WTC11 (cell line): ENCODE measurements around the gene AKR7A2. TPM values are rescaled to one million over a fixed set of nuclear protein-coding genes. Genes with fewer than 3 reads are reported as not detected.

Source experiments
- ATAC-seq: fragments of 200-7000 bp; cut with Tn5 transposase; 2 replicates; pipeline ENCODE4 v1.10.0; 2021; ENCODE audit warnings: mild to moderate bottlenecking, moderate library complexity
- CTCF ChIA-PET: fragments of 300-600 bp; sonication (Branson Sonifier 250); formaldehyde crosslinking; loops from one replicate; lab custom pipeline; 2021; ENCODE audit warnings: antibody characterized with exemption; lab: Charles Lee
- POLR2A ChIA-PET: fragments of 350-600 bp; sonication (Branson Sonifier 250); formaldehyde crosslinking; loops from one replicate; lab custom pipeline; 2021; ENCODE audit warnings: antibody characterized with exemption; lab: Charles Lee
- DNase-seq: peaks from one replicate; pipeline ENCODE4 v3.0.0; 2021; ENCODE audit warnings: low spot score
- H3K27ac Mint-ChIP-seq: 2 replicates; pipeline ENCODE4 v1.8.0; 2021; ENCODE audit warnings: mixed read lengths
- H3K27me3 Mint-ChIP-seq: 2 replicates; pipeline ENCODE4 v1.8.0; 2021; ENCODE audit warnings: low read depth, mild to moderate bottlenecking, moderate library complexity, mixed read lengths
- H3K36me3 Mint-ChIP-seq: 2 replicates; pipeline ENCODE4 v1.8.0; 2021; ENCODE audit warnings: mixed read lengths
- H3K4me1 Mint-ChIP-seq: 2 replicates; pipeline ENCODE4 v1.8.0; 2022; ENCODE audit warnings: mixed read lengths
- H3K4me3 Mint-ChIP-seq: 2 replicates; pipeline ENCODE4 v1.8.0; 2021; ENCODE audit warnings: mild to moderate bottlenecking, moderate library complexity, mixed read lengths
- H3K9me3 Mint-ChIP-seq: 2 replicates; pipeline ENCODE4 v1.8.0; 2021; ENCODE audit warnings: mixed read lengths
- AR ChIP-seq: fragments of 250-450 bp; sonication (Bioruptor Pico); IDR thresholded peaks from 2 replicates; pipeline ENCODE4 v1.9.0; 2021; ENCODE audit warnings: mild to moderate bottlenecking
- E2F5 ChIP-seq: sonication (generic); formaldehyde crosslinking; IDR thresholded peaks from 2 replicates; pipeline ENCODE4 v1.8.1; 2022; ENCODE audit warnings: mild to moderate bottlenecking, moderate library complexity, missing genetic modification reagents
- GABPB1 ChIP-seq: sonication (generic); formaldehyde crosslinking; IDR thresholded peaks from 2 replicates; pipeline ENCODE4 v1.8.1; 2023; ENCODE audit warnings: mild to moderate bottlenecking, missing genetic modification reagents
- GRHL2 ChIP-seq: fragments of 250-450 bp; sonication (Bioruptor Pico); IDR thresholded peaks from 2 replicates; pipeline ENCODE4 v1.8.0; 2022; ENCODE audit warnings: mild to moderate bottlenecking, moderate library complexity; ENCODE audit not compliant: insufficient replicate concordance, severe bottlenecking
- JAZF1 ChIP-seq: fragments of 250-450 bp; sonication (Bioruptor Pico); IDR thresholded peaks from 2 replicates; pipeline ENCODE4 v1.9.0; 2021; ENCODE audit warnings: moderate library complexity, mild to moderate bottlenecking, inconsistent platforms
- MXD4 ChIP-seq: fragments of 250-450 bp; sonication (Bioruptor Pico); IDR thresholded peaks from 2 replicates; pipeline ENCODE4 v1.8.0; 2021; ENCODE audit warnings: mild to moderate bottlenecking, moderate library complexity, borderline replicate concordance
- SMAD3 ChIP-seq: sonication (generic); formaldehyde crosslinking; IDR thresholded peaks from 2 replicates; pipeline ENCODE4 v1.8.0; 2022; ENCODE audit warnings: missing genetic modification reagents, mild to moderate bottlenecking, borderline replicate concordance
- SMAD4 ChIP-seq: sonication (generic); formaldehyde crosslinking; IDR thresholded peaks from 2 replicates; pipeline ENCODE4 v1.8.0; 2022; ENCODE audit warnings: mild to moderate bottlenecking, missing genetic modification reagents
- USF1 ChIP-seq: sonication (generic); formaldehyde crosslinking; IDR thresholded peaks from 2 replicates; pipeline ENCODE4 v1.8.0; 2022; ENCODE audit warnings: mild to moderate bottlenecking, missing genetic modification reagents
- USF2 ChIP-seq: sonication (generic); formaldehyde crosslinking; IDR thresholded peaks from 2 replicates; pipeline ENCODE4 v1.8.1; 2023; ENCODE audit warnings: mild to moderate bottlenecking, missing genetic modification reagents, moderate library complexity
- ZNF121 ChIP-seq: sonication (generic); formaldehyde crosslinking; IDR thresholded peaks from 2 replicates; pipeline ENCODE4 v1.8.0; 2023; ENCODE audit warnings: missing genetic modification reagents
- ZNF138 ChIP-seq: sonication (generic); formaldehyde crosslinking; conservative IDR thresholded peaks from 2 replicates; pipeline ENCODE4 v1.8.1; 2022; ENCODE audit warnings: mild to moderate bottlenecking, moderate library complexity, missing genetic modification reagents
- ZNF219 ChIP-seq: sonication (generic); formaldehyde crosslinking; IDR thresholded peaks from 2 replicates; pipeline ENCODE4 v1.8.0; 2023; ENCODE audit warnings: missing genetic modification reagents, mild to moderate bottlenecking, borderline replicate concordance
- ZNF317 ChIP-seq: sonication (generic); formaldehyde crosslinking; IDR thresholded peaks from 2 replicates; pipeline ENCODE4 v1.8.1; 2023; ENCODE audit warnings: low read depth, mild to moderate bottlenecking, moderate library complexity, missing genetic modification reagents, borderline replicate concordance
- ZNF532 ChIP-seq: fragments of 250-450 bp; sonication (Bioruptor Pico); IDR thresholded peaks from 2 replicates; pipeline ENCODE4 v1.9.0; 2021; ENCODE audit warnings: mild to moderate bottlenecking, borderline replicate concordance
- ZNF671 ChIP-seq: fragments of 250-450 bp; sonication (Bioruptor Pico); IDR thresholded peaks from 2 replicates; pipeline ENCODE4 v1.8.0; 2021; ENCODE audit warnings: mild to moderate bottlenecking
- total RNA-seq: library from RNA; stranded (reverse); gene quantifications from 3 replicates; pipeline ENCODE4 v1.2.3, GENCODE V29; 2021
- TF ChIP-seq, protein P1 (sequence below): sonication (generic); formaldehyde crosslinking; conservative IDR thresholded peaks from 2 replicates; pipeline ENCODE4 v1.8.1; 2023; ENCODE audit warnings: mild to moderate bottlenecking, low read depth, missing genetic modification reagents, moderate library complexity
- TF ChIP-seq, protein P2 (sequence below): sonication (generic); formaldehyde crosslinking; IDR thresholded peaks from 2 replicates; pipeline ENCODE4 v1.8.1; 2023; ENCODE audit warnings: mild to moderate bottlenecking, missing genetic modification reagents

AKR7A2 gene
- total RNA-seq, 1 experiment from 2014 or later: 43.4 TPM

- Mint-ChIP-seq H3K4me1 (peaks cover 31% of the 10 kb centered on the region), H3K36me3 (peaks cover 43% of the 10 kb centered on the region)
- no peak for TF ChIP-seq ZNF219 (CRISPR knock-in tag)
- TF ChIP-seq MXD4: no peak
- TF ChIP-seq, protein P1, sequence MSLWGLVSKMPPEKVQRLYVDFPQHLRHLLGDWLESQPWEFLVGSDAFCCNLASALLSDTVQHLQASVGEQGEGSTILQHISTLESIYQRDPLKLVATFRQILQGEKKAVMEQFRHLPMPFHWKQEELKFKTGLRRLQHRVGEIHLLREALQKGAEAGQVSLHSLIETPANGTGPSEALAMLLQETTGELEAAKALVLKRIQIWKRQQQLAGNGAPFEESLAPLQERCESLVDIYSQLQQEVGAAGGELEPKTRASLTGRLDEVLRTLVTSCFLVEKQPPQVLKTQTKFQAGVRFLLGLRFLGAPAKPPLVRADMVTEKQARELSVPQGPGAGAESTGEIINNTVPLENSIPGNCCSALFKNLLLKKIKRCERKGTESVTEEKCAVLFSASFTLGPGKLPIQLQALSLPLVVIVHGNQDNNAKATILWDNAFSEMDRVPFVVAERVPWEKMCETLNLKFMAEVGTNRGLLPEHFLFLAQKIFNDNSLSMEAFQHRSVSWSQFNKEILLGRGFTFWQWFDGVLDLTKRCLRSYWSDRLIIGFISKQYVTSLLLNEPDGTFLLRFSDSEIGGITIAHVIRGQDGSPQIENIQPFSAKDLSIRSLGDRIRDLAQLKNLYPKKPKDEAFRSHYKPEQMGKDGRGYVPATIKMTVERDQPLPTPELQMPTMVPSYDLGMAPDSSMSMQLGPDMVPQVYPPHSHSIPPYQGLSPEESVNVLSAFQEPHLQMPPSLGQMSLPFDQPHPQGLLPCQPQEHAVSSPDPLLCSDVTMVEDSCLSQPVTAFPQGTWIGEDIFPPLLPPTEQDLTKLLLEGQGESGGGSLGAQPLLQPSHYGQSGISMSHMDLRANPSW (CRISPR knock-in tag): no peak
- no peak for TF ChIP-seq SMAD3
- TF ChIP-seq USF2: no peak
- TF ChIP-seq GABPB1 (CRISPR knock-in tag): no peak
- no peak for TF ChIP-seq ZNF138 (CRISPR knock-in tag)
- TF ChIP-seq ZNF532: no peak
- TF ChIP-seq, protein P2, sequence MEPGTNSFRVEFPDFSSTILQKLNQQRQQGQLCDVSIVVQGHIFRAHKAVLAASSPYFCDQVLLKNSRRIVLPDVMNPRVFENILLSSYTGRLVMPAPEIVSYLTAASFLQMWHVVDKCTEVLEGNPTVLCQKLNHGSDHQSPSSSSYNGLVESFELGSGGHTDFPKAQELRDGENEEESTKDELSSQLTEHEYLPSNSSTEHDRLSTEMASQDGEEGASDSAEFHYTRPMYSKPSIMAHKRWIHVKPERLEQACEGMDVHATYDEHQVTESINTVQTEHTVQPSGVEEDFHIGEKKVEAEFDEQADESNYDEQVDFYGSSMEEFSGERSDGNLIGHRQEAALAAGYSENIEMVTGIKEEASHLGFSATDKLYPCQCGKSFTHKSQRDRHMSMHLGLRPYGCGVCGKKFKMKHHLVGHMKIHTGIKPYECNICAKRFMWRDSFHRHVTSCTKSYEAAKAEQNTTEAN (CRISPR knock-in tag): no peak
Measured at GRCh38 chr1:19351873-19352272, 39.9 kb upstream of the AKR7A2 start.

DNA sequence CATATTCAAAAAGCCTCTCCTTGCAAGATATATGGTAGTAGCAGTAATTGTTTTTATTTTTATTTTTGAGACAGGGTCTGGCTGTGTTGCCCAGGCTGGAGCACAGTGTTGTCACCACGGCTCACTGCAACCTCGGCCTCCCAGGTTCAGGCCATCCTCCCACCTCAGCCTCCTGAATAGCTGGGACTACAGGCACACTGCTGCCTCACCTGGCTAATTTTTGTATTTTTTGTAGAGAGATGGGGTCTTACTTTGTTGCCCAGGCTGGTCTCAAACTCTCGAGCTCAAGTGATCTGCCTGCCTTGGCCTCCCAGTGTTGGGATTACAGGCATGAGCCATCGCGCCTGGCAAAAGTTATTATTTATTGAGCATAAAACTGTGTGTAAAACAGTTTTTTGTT, 38.6 kb upstream of the AKR7A2 start:
- CTCF ChIA-PET: no interaction called here
- no peaks in the 10 kb centered on the region for H3K9me3 Mint-ChIP-seq
- POLR2A ChIA-PET: no interaction called here
- ATAC-seq (no peak), DNase-seq (no peak)
- H3K4me1 Mint-ChIP-seq: peaks cover 28% of the 10 kb centered on the region
- H3K27me3 Mint-ChIP-seq: no peaks in the 10 kb centered on the region
- peaks cover 33% of the 10 kb centered on the region for H3K36me3 Mint-ChIP-seq
- TF ChIP-seq ZNF121 (CRISPR knock-in tag) (peak; percentile 76; the same call in 1 of the 2 replicates), ZNF671 (CRISPR knock-in tag) (no peak)
- H3K4me3 Mint-ChIP-seq: no peak overlapping the region
- H3K27ac Mint-ChIP-seq: no peak overlapping the region

More at GRCh38 chr1:19351873-19352272, 39.9 kb upstream of the AKR7A2 start:
- ATAC-seq (no peak), DNase-seq (no peak)
- no peaks in the 10 kb centered on the region for H3K27me3 Mint-ChIP-seq
- H3K27ac Mint-ChIP-seq: peak overlapping the region; percentile 91; the same call in 1 of the 2 replicates
- no peak overlapping the region for H3K4me3 Mint-ChIP-seq
- no peaks in the 10 kb centered on the region for H3K9me3 Mint-ChIP-seq
- POLR2A ChIA-PET: no interaction called here
- CTCF ChIA-PET: interaction anchor here (0.6 to 3.7 kb wide), 3 partner anchors 23 to 299 kb away, joined by 3 to 21 read pairs (median 3); no protein-coding TSS in a partner anchor

- Mint-ChIP-seq H3K27ac (peak overlapping the region; percentile 42; the same call in 1 of the 2 replicates), H3K9me3 (no peaks in the 10 kb centered on the region), H3K4me1 (peaks cover 24% of the 10 kb centered on the region), H3K4me3 (no peak overlapping the region), H3K36me3 (peaks cover 28% of the 10 kb centered on the region), H3K27me3 (no peaks in the 10 kb centered on the region)
- no peak for ATAC-seq
- ChIA-PET CTCF (no interaction called here), POLR2A (no interaction called here)
- no peak for DNase-seq
- TF ChIP-seq ZNF317 (no peak), USF1 (CRISPR knock-in tag) (no peak), AR (CRISPR knock-in tag) (no peak), E2F5 (CRISPR knock-in tag) (no peak), GRHL2 (CRISPR knock-in tag) (no peak), JAZF1 (CRISPR knock-in tag) (no peak), SMAD4 (CRISPR knock-in tag) (no peak)
Measured at GRCh38 chr1:19349999-19350398, 38.1 kb upstream of the AKR7A2 start.
